Measurements from ENCODE around the gene GALNT13. TPM values are rescaled to one million over a fixed set of nuclear protein-coding genes. Genes with fewer than 3 reads are reported as not detected.

Gene GALNT13
- total RNA-seq, 1 donor from 2014 or later = 0.25 TPM

DNA sequence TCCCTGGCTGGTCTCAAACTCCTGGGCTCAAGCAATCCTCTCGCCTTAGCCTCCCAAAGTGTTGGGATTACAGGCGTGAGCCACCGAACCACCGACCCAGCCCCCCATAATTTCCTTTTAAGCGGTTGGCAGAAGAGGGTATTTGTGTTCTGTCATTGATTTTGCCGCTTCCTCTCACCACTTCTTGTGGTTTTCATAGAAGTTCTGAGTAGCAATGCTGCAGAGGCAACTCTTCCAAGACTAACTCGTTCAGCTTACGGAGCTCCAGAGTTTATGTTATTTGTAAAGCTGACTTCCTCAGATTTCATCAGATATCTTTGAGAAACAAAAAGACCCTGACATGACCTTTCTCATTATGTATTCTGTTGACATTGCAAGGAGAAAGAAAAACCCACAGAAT, 565.4 kb downstream of the GALNT13 start:
- Histone ChIP-seq H3K27me3 (no peaks in the 10 kb centered on the region), H3K4me3 (no peak overlapping the region), H3K9me3 (no peaks in the 10 kb centered on the region), H3K4me1 (no peaks in the 10 kb centered on the region), H3K27ac (no peak overlapping the region), H3K36me3 (no peaks in the 10 kb centered on the region)
- intact Hi-C loops (cut with DNase I) = no loop called here
- TF ChIP-seq POLR2AphosphoS5 (IDR thresholded peaks at IDR 0.05; ENCODE audit: insufficient read depth in 1 of 2, low read depth in 1 of 2) (no peak), POLR2A (IDR thresholded peaks at IDR 0.05) (no peak), CTCF (IDR thresholded peaks at IDR 0.05) (no peak)
- no peak for DNase-seq (ENCODE audit: extremely low spot score in 2 of 2)

DNA sequence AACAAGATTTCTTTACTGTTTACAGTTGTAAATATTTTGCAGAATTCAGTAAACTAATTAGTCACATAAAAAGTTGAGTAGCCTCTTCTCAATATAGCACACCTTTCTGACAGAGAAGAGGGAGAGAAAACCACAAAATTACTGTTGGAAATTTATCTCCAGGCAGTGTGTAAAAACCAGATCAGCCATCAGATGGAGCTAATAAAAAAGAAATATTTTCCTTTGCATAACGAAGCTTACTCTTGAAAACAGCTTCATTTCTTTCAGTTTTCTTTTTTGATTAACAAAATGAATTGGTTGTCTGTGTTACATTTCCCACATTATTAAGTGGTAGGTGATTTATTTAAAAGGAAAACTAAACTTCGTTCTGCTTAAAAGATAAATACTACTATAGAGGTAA, 567.4 kb downstream of the GALNT13 start:
- Histone ChIP-seq H3K4me3 (no peak overlapping the region), H3K9me3 (no peaks in the 10 kb centered on the region), H3K4me1 (no peaks in the 10 kb centered on the region), H3K36me3 (no peaks in the 10 kb centered on the region), H3K27ac (no peak overlapping the region), H3K27me3 (no peaks in the 10 kb centered on the region)
- TF ChIP-seq CTCF (IDR thresholded peaks at IDR 0.05) (no peak), POLR2A (IDR thresholded peaks at IDR 0.05) (no peak), POLR2AphosphoS5 (IDR thresholded peaks at IDR 0.05; ENCODE audit: insufficient read depth in 1 of 2, low read depth in 1 of 2) (no peak)
- intact Hi-C loops (cut with DNase I) = no loop called here
- no peak for DNase-seq (ENCODE audit: extremely low spot score in 2 of 2)

- Histone ChIP-seq H3K27ac (no peak overlapping the region), H3K36me3 (no peaks in the 10 kb centered on the region), H3K4me1 (no peaks in the 10 kb centered on the region), H3K9me3 (no peaks in the 10 kb centered on the region), H3K4me3 (no peak overlapping the region), H3K27me3 (no peaks in the 10 kb centered on the region)
- DNase-seq (ENCODE audit: extremely low spot score in 2 of 2) = no peak
- intact Hi-C loops (cut with DNase I) = no loop called here
- no peak for TF ChIP-seq POLR2A (IDR thresholded peaks at IDR 0.05)
- TF ChIP-seq POLR2AphosphoS5 (IDR thresholded peaks at IDR 0.05; ENCODE audit: insufficient read depth in 1 of 2, low read depth in 1 of 2) = no peak
- TF ChIP-seq CTCF (IDR thresholded peaks at IDR 0.05) = no peak
Measured at GRCh38 chr2:154443919-154444318, 572.2 kb downstream of the GALNT13 start.

DNA sequence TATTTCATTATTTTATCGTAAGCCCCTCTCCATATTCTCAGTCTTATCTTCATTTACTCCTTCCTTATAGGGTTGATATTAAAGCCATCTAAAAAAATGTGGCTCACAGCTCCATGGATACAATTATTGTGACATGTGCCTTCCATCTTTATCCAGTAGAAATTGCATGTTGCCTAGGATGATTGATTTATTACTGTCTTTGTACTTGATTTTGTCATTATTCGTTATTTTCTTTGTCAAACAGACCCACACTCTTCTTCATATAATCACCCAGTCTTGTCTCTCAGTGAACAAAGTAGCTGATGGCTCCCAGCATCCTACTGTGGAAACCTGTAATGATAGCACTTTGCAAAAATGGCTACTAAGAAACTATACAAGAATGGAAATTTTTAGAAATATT, 574.6 kb downstream of the GALNT13 start:
- Histone ChIP-seq H3K27ac (no peak overlapping the region), H3K36me3 (no peaks in the 10 kb centered on the region), H3K4me3 (no peak overlapping the region), H3K9me3 (no peaks in the 10 kb centered on the region), H3K4me1 (no peaks in the 10 kb centered on the region), H3K27me3 (no peaks in the 10 kb centered on the region)
- DNase-seq (ENCODE audit: extremely low spot score in 2 of 2) = no peak
- intact Hi-C loops (cut with DNase I) = no loop called here
- no peak for TF ChIP-seq POLR2AphosphoS5 (IDR thresholded peaks at IDR 0.05; ENCODE audit: insufficient read depth in 1 of 2, low read depth in 1 of 2)
- no peak for TF ChIP-seq CTCF (IDR thresholded peaks at IDR 0.05)
- no peak for TF ChIP-seq POLR2A (IDR thresholded peaks at IDR 0.05)

GRCh38 chr2:154447727-154448418, 576.2 kb downstream of the GALNT13 start:
- Histone ChIP-seq H3K27ac (no peak overlapping the region), H3K9me3 (no peaks in the 10 kb centered on the region), H3K27me3 (no peaks in the 10 kb centered on the region), H3K4me1 (no peaks in the 10 kb centered on the region), H3K4me3 (no peak overlapping the region), H3K36me3 (no peaks in the 10 kb centered on the region)
- TF ChIP-seq POLR2AphosphoS5 (IDR thresholded peaks at IDR 0.05; ENCODE audit: insufficient read depth in 1 of 2, low read depth in 1 of 2) = no peak
- no peak for TF ChIP-seq CTCF (IDR thresholded peaks at IDR 0.05)
- no peak for DNase-seq (ENCODE audit: extremely low spot score in 2 of 2)
- intact Hi-C loops (cut with DNase I) = no loop called here
